ENCODE results near the gene EFCAB6.

- TF ChIP-seq, protein P1, sequence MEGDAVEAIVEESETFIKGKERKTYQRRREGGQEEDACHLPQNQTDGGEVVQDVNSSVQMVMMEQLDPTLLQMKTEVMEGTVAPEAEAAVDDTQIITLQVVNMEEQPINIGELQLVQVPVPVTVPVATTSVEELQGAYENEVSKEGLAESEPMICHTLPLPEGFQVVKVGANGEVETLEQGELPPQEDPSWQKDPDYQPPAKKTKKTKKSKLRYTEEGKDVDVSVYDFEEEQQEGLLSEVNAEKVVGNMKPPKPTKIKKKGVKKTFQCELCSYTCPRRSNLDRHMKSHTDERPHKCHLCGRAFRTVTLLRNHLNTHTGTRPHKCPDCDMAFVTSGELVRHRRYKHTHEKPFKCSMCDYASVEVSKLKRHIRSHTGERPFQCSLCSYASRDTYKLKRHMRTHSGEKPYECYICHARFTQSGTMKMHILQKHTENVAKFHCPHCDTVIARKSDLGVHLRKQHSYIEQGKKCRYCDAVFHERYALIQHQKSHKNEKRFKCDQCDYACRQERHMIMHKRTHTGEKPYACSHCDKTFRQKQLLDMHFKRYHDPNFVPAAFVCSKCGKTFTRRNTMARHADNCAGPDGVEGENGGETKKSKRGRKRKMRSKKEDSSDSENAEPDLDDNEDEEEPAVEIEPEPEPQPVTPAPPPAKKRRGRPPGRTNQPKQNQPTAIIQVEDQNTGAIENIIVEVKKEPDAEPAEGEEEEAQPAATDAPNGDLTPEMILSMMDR (IDR thresholded peaks at IDR 0.05), result no peak
- TF ChIP-seq ZFX (IDR thresholded peaks at IDR 0.05; ENCODE audit: borderline replicate concordance), result no peak
Observed at GRCh38 chr22:43812890-43813289, 785 bp upstream of the EFCAB6 start.
